K562 (cell line): ENCODE results near the gene LMAN2L. TPM values are rescaled to one million over a fixed set of nuclear protein-coding genes. Genes with fewer than 3 reads are reported as not detected.

ENCODE experiments used
- ATAC-seq: fragments of 200-7000 bp; cut with Tn5 transposase; 3 replicates; pipeline ENCODE4 v1.9.1; 2020; ENCODE audit warnings: moderate library complexity
- BruUV-seq: library from RNA; stranded (reverse); fragments of 400-500 nt; replicated peaks from 2 replicates; lab custom pipeline; 2021; lab: Mats Ljungman, UMichigan
- CTCF ChIA-PET: fragments of 300-600 bp; formaldehyde crosslinking; extraction: SDS; loops from one replicate; lab custom pipeline; 2021; ENCODE audit warnings: low intra/inter-chr PET ratio; lab: Yijun Ruan, JAX
- POLR2A ChIA-PET: fragments of 300-600, 350-650 bp; sonication (Branson Sonifier 250); formaldehyde crosslinking; extraction: SDS; loops from one replicate; lab custom pipeline; 2021; ENCODE audit warnings: antibody characterized with exemption, inconsistent platforms; lab: Yijun Ruan, JAX
- DNase-seq, 4 experiments: peaks; one replicate each; pipeline versions ENCODE4 v3.0.0 to v3.0.0-alpha.2; 2011 to 2018; ENCODE audit warnings: low spot score in 3 of 4, mixed read lengths in 3 of 4; ENCODE audit errors: extremely low read depth in 1 of 4
- FAIRE-seq: peaks from 2 replicates; lab custom pipeline; 2011; peaks lifted over from hg19 to GRCh38; lab: Jason Lieb, UNC
- H2AFZ ChIP-seq: 2 replicates; pipeline ENCODE4 v1.6.0; 2011; ENCODE audit warnings: low read depth, low read length, control low read depth, inconsistent platforms
- H3K27ac ChIP-seq: fragments of 200-600 bp; 3 replicates; pipeline ENCODE4 v1.8.0; 2011; ENCODE audit warnings: low read depth, mild to moderate bottlenecking, control low read depth, inconsistent platforms, low read length, moderate library complexity, mixed read lengths; ENCODE audit errors: extremely low read depth
- H3K27me3 ChIP-seq, 2 experiments: fragments of 300-600 bp in 1 of 2; 2 replicates in 1 of 2; 3 replicates in 1 of 2; pipeline versions ENCODE4 v1.6.0 to v1.8.0; 2011; ENCODE audit warnings: inconsistent platforms in 2 of 2, low read length in 2 of 2, mild to moderate bottlenecking in 1 of 2, mixed read lengths in 1 of 2, moderate library complexity in 1 of 2; ENCODE audit not compliant: control insufficient read depth in 2 of 2, insufficient read depth in 2 of 2
- H3K36me3 ChIP-seq: fragments of 300-600 bp; 3 replicates; pipeline ENCODE4 v1.8.0; 2011; ENCODE audit warnings: mild to moderate bottlenecking, low read length, inconsistent platforms; ENCODE audit not compliant: control insufficient read depth, insufficient read depth
- H3K4me1 ChIP-seq, 2 experiments: fragments of 200-600 bp in 1 of 2; replicated peaks in 1 of 2; 2 replicates in 1 of 2; 3 replicates in 1 of 2; pipeline versions ENCODE4 v1.5.1 to v1.8.0; 2011; ENCODE audit warnings: inconsistent platforms in 2 of 2, low read length in 2 of 2, mild to moderate bottlenecking in 1 of 2, mixed read lengths in 1 of 2, moderate library complexity in 1 of 2; ENCODE audit not compliant: control insufficient read depth in 2 of 2, insufficient read depth in 2 of 2
- H3K4me2 ChIP-seq: 2 replicates; pipeline ENCODE4 v1.6.1; 2011; ENCODE audit warnings: low read length, control low read depth, inconsistent platforms, mixed read lengths; ENCODE audit not compliant: insufficient read depth
- H3K4me3 ChIP-seq: fragments of 200-600 bp; sonication (generic), shearing (Covaris generic); 2 replicates; pipeline ENCODE4 v1.5.1; 2016; ENCODE audit warnings: control low read depth, inconsistent platforms
- H3K79me2 ChIP-seq: fragments of 200-600 bp; 3 replicates; pipeline ENCODE4 v1.8.0; 2011; ENCODE audit warnings: low read length, inconsistent platforms; ENCODE audit not compliant: control insufficient read depth, insufficient read depth
- H3K9ac ChIP-seq, 2 experiments: 2 replicates each; pipeline versions ENCODE4 v1.6.0 to v1.6.1; 2011; ENCODE audit warnings: low read depth in 2 of 2, low read length in 2 of 2, control low read depth in 1 of 2, inconsistent platforms in 1 of 2, mild to moderate bottlenecking in 1 of 2, mixed read lengths in 1 of 2; ENCODE audit not compliant: insufficient read depth in 1 of 2
- H3K9me1 ChIP-seq: one replicate; pipeline ENCODE4 v1.6.0; 2011; ENCODE audit warnings: inconsistent platforms, mild to moderate bottlenecking, low read length, moderate library complexity; ENCODE audit not compliant: control insufficient read depth, insufficient read depth
- H3K9me3 ChIP-seq: replicated peaks from 2 replicates; pipeline ENCODE4 v1.5.1; 2011; ENCODE audit warnings: low read depth, low read length, inconsistent platforms; ENCODE audit not compliant: control insufficient read depth, insufficient read depth
- H4K20me1 ChIP-seq: replicated peaks from 2 replicates; pipeline ENCODE4 v1.6.1; 2011; ENCODE audit warnings: low read length, inconsistent platforms, mixed read lengths; ENCODE audit not compliant: control insufficient read depth, insufficient read depth
- ARID2 ChIP-seq: fragments of 450-650 bp; IDR thresholded peaks from 2 replicates; pipeline ENCODE4 v1.6.1; 2017; ENCODE audit warnings: antibody characterized with exemption, mild to moderate bottlenecking
- ASH1L ChIP-seq: fragments of 450-650 bp; IDR thresholded peaks from 2 replicates; pipeline ENCODE4 v1.6.1; 2018; ENCODE audit warnings: borderline replicate concordance, mild to moderate bottlenecking, low read depth; ENCODE audit not compliant: partially characterized antibody
- DIDO1 ChIP-seq: fragments of 450-650 bp; IDR thresholded peaks from 2 replicates; pipeline ENCODE4 v1.6.1; 2016; ENCODE audit warnings: low read depth, missing biosample characterization, missing genetic modification characterization
- RAD21 ChIP-seq, 2 experiments: fragments of 250-450 bp in 1 of 2; fragments of 450-650 bp in 1 of 2; sonication (Bioruptor Pico) in 1 of 2; formaldehyde crosslinking in 1 of 2; IDR thresholded peaks in 1 of 2; conservative IDR thresholded peaks in 1 of 2; 2 replicates each; pipeline versions ENCODE4 v1.4.0 to v1.8.0; 2020 to 2022; ENCODE audit warnings: mild to moderate bottlenecking in 2 of 2, moderate library complexity in 1 of 2
- RBM14 ChIP-seq: fragments of 200-400 bp; formaldehyde crosslinking; IDR thresholded peaks from 2 replicates; pipeline ENCODE4 v1.6.1; 2018; ENCODE audit warnings: low read depth, mild to moderate bottlenecking, low read length, moderate library complexity, borderline replicate concordance; ENCODE audit not compliant: insufficient read depth
- TFAM ChIP-seq: fragments of 250-450 bp; sonication (Bioruptor Pico); conservative IDR thresholded peaks from 2 replicates; pipeline ENCODE4 v1.5.0; 2021; ENCODE audit warnings: mild to moderate bottlenecking, moderate library complexity
- ZNF253 ChIP-seq: fragments of 250-450 bp; sonication (Bioruptor Pico); conservative IDR thresholded peaks from 2 replicates; pipeline ENCODE4 v1.6.1; 2021; ENCODE audit warnings: mild to moderate bottlenecking
- WGBS: fragments of 100-300 bp; shearing (Covaris generic); methylation state at CpG from one replicate; pipeline ENCODE4 v1.1.6; 2016; ENCODE audit warnings: low coverage, mixed read lengths; ENCODE audit not compliant: insufficient coverage; ENCODE audit errors: missing lambda C conversion rate; 5-methylcytosine and 5-hydroxymethylcytosine counted together
- in situ Hi-C: fragments of 300-500 bp; cut with MboI; formaldehyde crosslinking; loops from 4 replicates; pipeline ENCODE4 v1.15.0; 2018; ENCODE audit warnings: inconsistent platforms, mixed read lengths
- intact Hi-C: fragments of 100-400 bp; cut with micrococcal nuclease; formaldehyde crosslinking; loops from 2 replicates; pipeline ENCODE4 v1.14.2; 2022
- polyA plus RNA-seq, 8 experiments: library from polyadenylated mRNA; depleted of rRNA in 4 of 8; stranded (reverse) in 5 of 8; unstranded in 3 of 8; fragments of >200 nt; fragmentation: Nextera tagmentation in 2 of 8; fragmentation: Illumina TruSeq in 1 of 8; extraction: Ambion mirVana in 2 of 8; extraction: Trizol in 1 of 8; gene quantifications; 2 replicates each; pipeline versions ENCODE4 v1.2.1 to v1.2.3, GENCODE V29; 2011 to 2014; ENCODE audit warnings: inconsistent platforms in 1 of 8, missing spikeins in 1 of 8
- total RNA-seq, 7 experiments: library from RNA; depleted of rRNA in 6 of 7; stranded (reverse); fragments of >200 nt in 6 of 7; fragmentation: Illumina TruSeq in 2 of 7; extraction: Trizol in 2 of 7; gene quantifications; 2 replicates each; pipeline versions ENCODE4 v1.2.1 to v1.2.3, GENCODE V29; 2011 to 2021; ENCODE audit warnings: low replicate concordance in 1 of 7
- TF ChIP-seq, protein P1 (sequence below): fragments of 250-450 bp; sonication (Bioruptor Pico); IDR thresholded peaks from 2 replicates; pipeline ENCODE4 v1.5.0; 2020; ENCODE audit warnings: mild to moderate bottlenecking
- TF ChIP-seq, protein P2 (sequence below): sonication (generic); formaldehyde crosslinking; IDR thresholded peaks from 2 replicates; pipeline ENCODE4 v1.8.0; 2023; ENCODE audit warnings: missing genetic modification reagents, mild to moderate bottlenecking, borderline replicate concordance
- TF ChIP-seq, protein P3 (sequence below): fragments of 450-650 bp; IDR thresholded peaks from 2 replicates; pipeline ENCODE4 v1.6.1; 2016; ENCODE audit warnings: antibody characterized with exemption

LMAN2L gene
- total and polyA plus RNA-seq, 9 of the 15 experiments (the other 6 are each of a cell fraction or from before 2014, with no cell fraction given) = 7.2 to 37.7 (median 12.5) TPM

DNA sequence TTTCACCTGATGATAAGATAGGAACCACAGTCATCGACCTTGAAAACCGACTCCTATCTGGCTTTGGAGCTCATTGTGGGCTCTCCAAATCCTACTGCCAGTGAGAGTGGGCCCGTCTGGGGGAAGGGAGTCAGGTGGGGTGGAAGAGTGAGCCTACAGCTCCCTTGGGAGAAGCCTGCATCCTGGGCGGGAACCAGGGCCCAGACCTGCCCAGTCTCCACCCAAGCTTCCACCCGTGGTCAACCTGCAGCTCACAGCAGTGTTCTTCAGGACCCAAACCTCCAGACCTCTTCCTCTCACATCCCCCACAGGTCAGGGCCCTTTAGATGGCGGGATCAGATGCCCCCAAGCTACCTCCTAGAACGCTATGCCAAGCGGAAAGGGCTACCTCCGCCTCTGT, 40.2 kb downstream of the LMAN2L start (continued):
- TF ChIP-seq, protein P1, sequence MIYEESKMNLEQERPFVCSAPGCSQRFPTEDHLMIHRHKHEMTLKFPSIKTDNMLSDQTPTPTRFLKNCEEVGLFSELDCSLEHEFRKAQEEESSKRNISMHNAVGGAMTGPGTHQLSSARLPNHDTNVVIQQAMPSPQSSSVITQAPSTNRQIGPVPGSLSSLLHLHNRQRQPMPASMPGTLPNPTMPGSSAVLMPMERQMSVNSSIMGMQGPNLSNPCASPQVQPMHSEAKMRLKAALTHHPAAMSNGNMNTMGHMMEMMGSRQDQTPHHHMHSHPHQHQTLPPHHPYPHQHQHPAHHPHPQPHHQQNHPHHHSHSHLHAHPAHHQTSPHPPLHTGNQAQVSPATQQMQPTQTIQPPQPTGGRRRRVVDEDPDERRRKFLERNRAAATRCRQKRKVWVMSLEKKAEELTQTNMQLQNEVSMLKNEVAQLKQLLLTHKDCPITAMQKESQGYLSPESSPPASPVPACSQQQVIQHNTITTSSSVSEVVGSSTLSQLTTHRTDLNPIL (CRISPR knock-in tag) = no peak
- TF ChIP-seq RAD21 (CRISPR knock-in tag; conservative IDR thresholded peaks at IDR 0.05 in 1 of 2, IDR thresholded peaks at IDR 0.05 in 1 of 2) = no peak

DNA sequence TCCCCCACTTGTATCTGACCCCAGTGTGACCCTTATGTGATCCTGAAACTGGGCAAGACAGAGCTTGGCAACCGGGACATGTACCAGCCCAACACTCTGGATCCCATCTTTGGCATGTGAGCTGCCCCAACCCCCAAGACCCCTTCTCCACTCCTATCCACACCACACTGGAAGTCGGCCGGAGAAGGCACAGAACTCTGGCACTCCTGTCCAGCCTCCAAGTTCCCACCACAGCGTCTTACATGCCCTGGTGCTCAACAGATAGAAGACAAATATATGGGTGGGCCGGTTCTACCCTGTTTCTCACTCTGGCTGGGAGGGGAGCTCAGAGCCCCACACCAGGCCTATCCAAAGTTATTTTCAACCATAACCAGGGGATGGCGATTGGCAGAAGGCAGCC, 40.8 kb downstream of the LMAN2L start:
- Histone ChIP-seq H3K9ac (no peak overlapping the region), H3K36me3 (no peaks in the 10 kb centered on the region), H3K4me2 (no peak overlapping the region), H2AFZ (no peak overlapping the region), H4K20me1 (peaks cover 5% of the 10 kb centered on the region; the same call in 1 of the 2 replicates), H3K27ac (no peak overlapping the region), H3K4me1 (peaks cover 0 to 13% of the 10 kb centered on the region in 2 experiments; a peak in 2 of 5 replicates), H3K79me2 (no peaks in the 10 kb centered on the region), H3K9me1 (peaks cover 11% of the 10 kb centered on the region), H3K4me3 (no peak overlapping the region), H3K27me3 (peaks cover 0 to 13% of the 10 kb centered on the region in 2 experiments; a peak in 1 of 5 replicates), H3K9me3 (no peaks in the 10 kb centered on the region)
- ATAC-seq (no peak), FAIRE-seq (no peak), DNase-seq (no peak)
- in situ Hi-C loops (no loop called here), intact Hi-C loops (no loop called here)
- ChIA-PET CTCF (interaction anchor here (0.5 kb wide), 1 partner anchor 337 kb away, joined by 4 read pairs; no protein-coding TSS in a partner anchor), POLR2A (interaction anchor here (0.6 kb wide), 1 partner anchor 9 kb away, joined by 4 read pairs; no protein-coding TSS in a partner anchor)
- BruUV-seq = no TSS peak
- 33% methylated on average over 6 of the region's 6 CpGs for WGBS
- TF ChIP-seq, protein P2, sequence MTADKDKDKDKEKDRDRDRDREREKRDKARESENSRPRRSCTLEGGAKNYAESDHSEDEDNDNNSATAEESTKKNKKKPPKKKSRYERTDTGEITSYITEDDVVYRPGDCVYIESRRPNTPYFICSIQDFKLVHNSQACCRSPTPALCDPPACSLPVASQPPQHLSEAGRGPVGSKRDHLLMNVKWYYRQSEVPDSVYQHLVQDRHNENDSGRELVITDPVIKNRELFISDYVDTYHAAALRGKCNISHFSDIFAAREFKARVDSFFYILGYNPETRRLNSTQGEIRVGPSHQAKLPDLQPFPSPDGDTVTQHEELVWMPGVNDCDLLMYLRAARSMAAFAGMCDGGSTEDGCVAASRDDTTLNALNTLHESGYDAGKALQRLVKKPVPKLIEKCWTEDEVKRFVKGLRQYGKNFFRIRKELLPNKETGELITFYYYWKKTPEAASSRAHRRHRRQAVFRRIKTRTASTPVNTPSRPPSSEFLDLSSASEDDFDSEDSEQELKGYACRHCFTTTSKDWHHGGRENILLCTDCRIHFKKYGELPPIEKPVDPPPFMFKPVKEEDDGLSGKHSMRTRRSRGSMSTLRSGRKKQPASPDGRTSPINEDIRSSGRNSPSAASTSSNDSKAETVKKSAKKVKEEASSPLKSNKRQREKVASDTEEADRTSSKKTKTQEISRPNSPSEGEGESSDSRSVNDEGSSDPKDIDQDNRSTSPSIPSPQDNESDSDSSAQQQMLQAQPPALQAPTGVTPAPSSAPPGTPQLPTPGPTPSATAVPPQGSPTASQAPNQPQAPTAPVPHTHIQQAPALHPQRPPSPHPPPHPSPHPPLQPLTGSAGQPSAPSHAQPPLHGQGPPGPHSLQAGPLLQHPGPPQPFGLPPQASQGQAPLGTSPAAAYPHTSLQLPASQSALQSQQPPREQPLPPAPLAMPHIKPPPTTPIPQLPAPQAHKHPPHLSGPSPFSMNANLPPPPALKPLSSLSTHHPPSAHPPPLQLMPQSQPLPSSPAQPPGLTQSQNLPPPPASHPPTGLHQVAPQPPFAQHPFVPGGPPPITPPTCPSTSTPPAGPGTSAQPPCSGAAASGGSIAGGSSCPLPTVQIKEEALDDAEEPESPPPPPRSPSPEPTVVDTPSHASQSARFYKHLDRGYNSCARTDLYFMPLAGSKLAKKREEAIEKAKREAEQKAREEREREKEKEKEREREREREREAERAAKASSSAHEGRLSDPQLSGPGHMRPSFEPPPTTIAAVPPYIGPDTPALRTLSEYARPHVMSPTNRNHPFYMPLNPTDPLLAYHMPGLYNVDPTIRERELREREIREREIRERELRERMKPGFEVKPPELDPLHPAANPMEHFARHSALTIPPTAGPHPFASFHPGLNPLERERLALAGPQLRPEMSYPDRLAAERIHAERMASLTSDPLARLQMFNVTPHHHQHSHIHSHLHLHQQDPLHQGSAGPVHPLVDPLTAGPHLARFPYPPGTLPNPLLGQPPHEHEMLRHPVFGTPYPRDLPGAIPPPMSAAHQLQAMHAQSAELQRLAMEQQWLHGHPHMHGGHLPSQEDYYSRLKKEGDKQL (CRISPR knock-in tag) = no peak
- TF ChIP-seq TFAM (CRISPR knock-in tag) = no peak
- TF ChIP-seq RBM14 = no peak
- TF ChIP-seq ZNF253 = no peak
- TF ChIP-seq, protein P3, sequence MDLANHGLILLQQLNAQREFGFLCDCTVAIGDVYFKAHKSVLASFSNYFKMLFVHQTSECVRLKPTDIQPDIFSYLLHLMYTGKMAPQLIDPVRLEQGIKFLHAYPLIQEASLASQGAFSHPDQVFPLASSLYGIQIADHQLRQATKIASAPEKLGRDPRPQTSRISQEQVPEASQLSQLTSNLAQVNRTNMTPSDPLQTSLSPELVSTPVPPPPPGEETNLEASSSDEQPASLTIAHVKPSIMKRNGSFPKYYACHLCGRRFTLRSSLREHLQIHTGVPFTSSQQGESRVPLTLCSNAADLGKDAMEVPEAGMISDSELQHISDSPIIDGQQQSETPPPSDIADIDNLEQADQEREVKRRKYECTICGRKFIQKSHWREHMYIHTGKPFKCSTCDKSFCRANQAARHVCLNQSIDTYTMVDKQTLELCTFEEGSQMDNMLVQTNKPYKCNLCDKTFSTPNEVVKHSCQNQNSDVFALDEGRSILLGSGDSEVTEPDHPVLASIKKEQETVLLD = no peak
- TF ChIP-seq ASH1L = no peak
- no peak for TF ChIP-seq DIDO1
- TF ChIP-seq ARID2 = no peak
